Lower leg skin (tissue), 4 donors: ENCODE data around the gene APLF. TPM values are rescaled to one million over a fixed set of nuclear protein-coding genes. Genes with fewer than 3 reads are reported as not detected.

Experiments
- DNase-seq, 2 donors: peaks; one replicate each; pipeline ENCODE4 v3.0.0-alpha.2; 2019; ENCODE audit warnings: low spot score in 2 of 2
- H3K4me3 ChIP-seq: fragments of 200-600 bp; sonication (generic); 2 replicates; pipeline ENCODE4 v1.5.1; 2017; ENCODE audit warnings: mild to moderate bottlenecking, low read depth; ENCODE audit not compliant: poor library complexity, severe bottlenecking
- CTCF ChIP-seq, 3 donors: fragments of 450-650 bp; IDR thresholded peaks; one replicate each; pipeline ENCODE4 v1.5.1; 2016; ENCODE audit warnings: antibody characterized with exemption in 3 of 3, mild to moderate bottlenecking in 3 of 3, moderate library complexity in 2 of 3
- POLR2A ChIP-seq, 2 donors: fragments of 450-650 bp; IDR thresholded peaks; one replicate each; pipeline ENCODE4 v1.6.1; 2016 to 2017; ENCODE audit warnings: antibody characterized with exemption in 2 of 2, mild to moderate bottlenecking in 1 of 2, moderate library complexity in 1 of 2
- WGBS, 2 donors: methylation state at CpG; one replicate each; pipeline ENCODE4 v1.1.5; 2018; 5-methylcytosine and 5-hydroxymethylcytosine counted together
- intact Hi-C: fragments of 100-400 bp; cut with DNase I; formaldehyde crosslinking; loops from one replicate; pipeline ENCODE4 v1.15.0; 2023; ENCODE audit warnings: low total_unique reads
- total RNA-seq, 4 donors: library from RNA; depleted of rRNA; stranded (reverse); fragments of >200 nt; gene quantifications; one replicate each; pipeline ENCODE4 v1.1.0, GENCODE V29; 2016

APLF gene
- total RNA-seq, 4 donors from 2014 or later = 7.5 to 12.9 (median 9.5) TPM

- TF ChIP-seq CTCF (IDR thresholded peaks at IDR 0.05) (no peak), POLR2A (IDR thresholded peaks at IDR 0.05) (no peak)
- intact Hi-C loops = no loop called here
- DNase-seq = no peak
- no peak overlapping the region for H3K4me3 ChIP-seq
Measured at GRCh38 chr2:68556381-68556780, 89.0 kb downstream of the APLF start.

- no peak for DNase-seq
- TF ChIP-seq POLR2A (IDR thresholded peaks at IDR 0.05) = no peak
- no peak for TF ChIP-seq CTCF (IDR thresholded peaks at IDR 0.05)
- WGBS, 2 donors = 83 to 88% methylated on average over 4 of the region's 4 CpGs
- intact Hi-C loops = no loop called here
- no peak overlapping the region for H3K4me3 ChIP-seq
Measured at GRCh38 chr2:68558576-68558975, 91.2 kb downstream of the APLF start.

- intact Hi-C loops = no loop called here
- WGBS, 2 donors = 88 to 90% methylated on average over 2 of the region's 2 CpGs
- DNase-seq = no peak
- TF ChIP-seq CTCF (IDR thresholded peaks at IDR 0.05) (no peak), POLR2A (IDR thresholded peaks at IDR 0.05) (no peak)
- H3K4me3 ChIP-seq = no peak overlapping the region
Measured at GRCh38 chr2:68559692-68560091, 92.3 kb downstream of the APLF start.

GRCh38 chr2:68560545-68560944 is 93.2 kb downstream of the APLF start:
- DNase-seq = no peak
- no peak overlapping the region for H3K4me3 ChIP-seq
- TF ChIP-seq CTCF (IDR thresholded peaks at IDR 0.05) = no peak
- no peak for TF ChIP-seq POLR2A (IDR thresholded peaks at IDR 0.05)
- intact Hi-C loops = no loop called here
- WGBS, 2 donors = 82 to 92% methylated on average over 2 of the region's 2 CpGs

- intact Hi-C loops = no loop called here
- no peak for TF ChIP-seq POLR2A (IDR thresholded peaks at IDR 0.05)
- no peak for TF ChIP-seq CTCF (IDR thresholded peaks at IDR 0.05)
- DNase-seq = no peak
- 81 to 82% methylated on average over 3 of the region's 3 CpGs for WGBS, 2 donors
- no peak overlapping the region for H3K4me3 ChIP-seq
Measured at GRCh38 chr2:68561372-68561771, 94.0 kb downstream of the APLF start.

GRCh38 chr2:68562934-68563333 is 95.5 kb downstream of the APLF start:
- WGBS, 2 donors = 93 to 97% methylated on average over 2 of the region's 2 CpGs
- TF ChIP-seq POLR2A (IDR thresholded peaks at IDR 0.05) (no peak), CTCF (IDR thresholded peaks at IDR 0.05) (no peak)

More at GRCh38 chr2:68562934-68563333, 95.5 kb downstream of the APLF start:
- intact Hi-C loops = no loop called here
- DNase-seq = no peak
- H3K4me3 ChIP-seq = no peak overlapping the region
